HL-60/S4 treated with phorbol 12-myristate 13-acetate at 8.2 ng/mL for 4 days and 3 days (cell line): ENCODE data around the gene CDKL2.
"Not testable (repeated sequence)": the region's sequence is repeated elsewhere in the genome, so short reads cannot be mapped to it uniquely, and the experiment has no call there.

ENCODE experiments used
- in situ Hi-C: fragments of 300-500 bp; cut with MboI; formaldehyde crosslinking; loops from 2 replicates; pipeline ENCODE4 v1.15.0; 2022; ENCODE audit warnings: low sequenced_read_pairs

Gene CDKL2

DNA sequence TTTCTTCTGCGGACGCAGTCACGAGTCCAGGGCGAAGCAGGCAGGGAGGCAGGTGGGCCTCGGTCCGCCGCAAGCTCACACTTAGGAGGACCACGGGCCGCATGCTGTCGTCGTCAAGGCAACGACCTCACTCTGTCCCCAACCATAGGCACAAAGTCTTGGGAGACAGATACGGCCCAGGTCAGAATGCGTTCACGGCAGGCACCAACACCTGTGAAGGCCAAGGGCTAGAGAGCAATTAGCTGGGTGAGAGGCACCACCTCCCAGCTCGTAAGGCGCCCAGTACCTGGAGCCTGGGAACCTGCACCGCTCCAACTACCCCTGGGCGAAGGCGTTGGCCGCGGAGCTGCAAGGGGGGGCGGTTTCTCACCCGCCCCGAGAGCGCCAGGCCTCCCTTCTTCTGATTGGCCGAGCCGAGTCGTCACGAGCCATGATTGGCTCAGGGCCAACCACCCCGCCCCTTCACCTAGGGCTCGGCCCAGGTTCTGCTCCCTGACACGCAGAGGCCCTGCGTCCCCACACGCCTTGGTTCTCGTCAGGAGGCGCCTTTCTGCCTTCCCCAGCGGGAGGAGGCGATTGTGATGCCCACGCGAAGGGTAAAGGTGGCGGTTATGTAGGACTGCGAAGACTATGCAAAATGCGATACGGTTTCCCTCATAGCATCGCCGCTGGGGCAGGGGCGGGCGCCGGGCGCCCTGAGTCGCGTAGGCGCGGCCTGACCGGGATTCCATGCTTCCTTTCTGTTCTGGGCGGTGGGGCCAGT lies at the start of gene CDKL2:
Gene CDKL2, minus strand, starts transcription at position 355 of the 763 bp plus-strand sequence. CDS start 4,540 bp downstream, outside the sequence.
- in situ Hi-C loops, result no loop called here

GRCh38 chr4:75678965-75679364 lies 48.6 kb upstream of the CDKL2 start:
- in situ Hi-C loops, result no loop called here

DNA sequence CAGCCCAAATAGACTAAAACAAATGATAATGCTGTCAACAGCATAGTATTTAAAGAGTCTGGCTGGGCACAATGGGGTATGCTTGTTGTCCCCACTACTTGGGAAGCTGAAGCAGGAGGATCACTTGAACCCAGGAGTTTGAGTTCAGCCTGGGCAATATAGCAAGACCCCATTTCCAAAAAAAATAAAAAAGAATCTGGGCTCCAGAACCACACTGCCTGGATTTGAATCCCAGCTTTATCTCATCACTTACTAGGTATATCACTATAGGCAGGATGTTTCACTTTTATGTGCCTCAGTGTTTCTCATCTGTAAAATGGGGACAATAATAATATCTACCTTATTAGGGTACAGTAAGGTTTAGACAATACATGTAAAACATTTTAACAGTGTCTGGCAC lies 48.1 kb upstream of the CDKL2 start:
- in situ Hi-C loops, result no loop called here

GRCh38 chr4:75675004-75675531 lies 44.7 kb upstream of the CDKL2 start:
- in situ Hi-C loops, result no loop called here

DNA sequence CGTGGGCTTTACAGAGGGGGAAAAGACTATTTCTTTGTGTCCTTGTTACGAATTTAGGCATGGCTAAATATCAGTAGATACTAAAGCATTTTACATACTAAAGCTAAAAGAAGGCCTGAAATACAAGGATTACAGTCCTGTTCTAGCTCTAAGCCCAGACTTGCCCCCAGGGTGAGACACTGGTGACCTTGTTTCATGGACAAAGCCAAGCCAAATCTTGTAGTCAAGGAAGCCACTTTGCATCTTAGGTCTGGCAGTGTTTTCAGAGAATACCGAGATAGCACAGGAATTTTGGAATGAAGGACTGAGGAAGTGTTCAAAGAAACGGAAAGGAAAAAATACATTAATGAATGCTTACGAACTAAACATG lies 43.6 kb upstream of the CDKL2 start:
- in situ Hi-C loops, result no loop called here

DNA sequence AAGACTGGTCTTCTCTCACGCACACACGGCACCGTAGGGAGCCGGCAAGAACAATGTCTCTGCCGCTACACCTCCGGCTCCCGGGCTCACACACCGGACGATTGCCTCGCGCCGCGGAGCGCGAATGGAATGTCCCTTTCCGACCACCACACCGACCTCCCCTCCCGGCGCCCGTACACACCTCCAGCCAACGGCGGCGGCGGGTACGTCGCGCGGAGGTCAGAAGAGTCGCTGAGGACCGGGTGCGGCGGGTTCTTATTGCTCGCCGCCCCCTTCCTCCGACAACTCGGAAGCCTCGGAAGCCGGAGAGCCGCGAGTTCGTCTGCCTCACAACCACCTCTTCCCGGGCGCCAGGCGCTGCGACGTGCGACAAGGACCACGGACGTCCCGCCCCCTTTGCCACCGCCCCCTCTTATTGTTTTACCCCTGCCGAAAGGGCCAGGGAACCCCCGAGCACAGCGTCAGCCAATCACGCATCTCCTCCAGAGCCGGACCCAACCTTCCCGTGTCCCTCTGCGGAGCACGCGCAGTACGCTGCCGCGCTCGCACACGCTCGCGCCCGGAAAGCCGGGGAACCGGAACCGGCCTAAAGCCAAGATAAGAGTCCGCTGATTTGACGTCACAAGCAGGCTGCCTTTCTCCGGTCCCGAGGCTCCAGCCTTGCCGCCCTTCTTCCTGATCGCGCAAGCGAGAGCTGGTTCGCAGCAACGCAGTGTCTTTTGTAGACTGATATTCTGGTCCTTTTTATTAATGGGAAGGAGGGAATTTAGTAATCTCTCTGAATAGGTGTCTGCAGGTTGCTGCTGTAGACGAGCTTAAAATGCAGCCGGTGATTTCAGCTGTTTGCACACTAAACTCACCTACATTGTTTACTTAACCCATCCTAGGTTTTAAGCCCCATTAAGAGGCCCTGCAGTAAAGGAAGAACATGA lies 43.0 kb upstream of the CDKL2 start, which contains the start of gene G3BP2:
Gene G3BP2, minus strand, starts transcription at position 385 of the 932 bp plus-strand sequence. CDS start 11,386 bp downstream, outside the sequence.
- in situ Hi-C loops, result no loop called here

- in situ Hi-C loops, result no loop called here
Observed at GRCh38 chr4:75672461-75673026, 42.2 kb upstream of the CDKL2 start.

DNA sequence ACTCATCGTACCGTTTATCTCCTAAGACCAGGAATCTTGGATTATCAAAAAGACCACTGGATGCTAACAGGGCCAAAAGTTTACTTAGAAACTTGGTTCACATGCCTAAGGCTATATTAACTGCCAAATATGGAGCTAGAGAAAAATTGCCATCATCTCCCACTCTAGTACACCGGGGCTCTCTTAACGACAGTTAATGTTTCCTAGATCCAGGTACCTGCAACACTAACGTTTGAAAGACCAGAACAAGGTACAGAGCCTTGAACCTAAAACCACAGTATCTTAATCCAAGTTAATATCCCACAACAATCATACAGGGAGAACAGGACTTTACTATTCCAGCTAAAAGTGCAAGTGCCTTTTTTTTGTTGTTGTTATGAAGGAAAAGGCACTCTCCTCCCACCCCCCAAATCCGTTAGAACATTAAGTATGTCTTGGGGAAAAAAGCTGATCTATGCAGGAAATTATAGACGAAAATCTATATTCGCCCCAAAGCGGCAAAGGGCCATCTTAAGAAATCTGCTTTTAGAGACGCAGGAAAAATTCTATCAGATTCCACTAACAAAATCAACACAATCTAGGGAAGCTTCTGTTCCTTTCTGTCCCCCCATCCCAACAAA lies 41.6 kb upstream of the CDKL2 start:
- in situ Hi-C loops, result no loop called here

DNA sequence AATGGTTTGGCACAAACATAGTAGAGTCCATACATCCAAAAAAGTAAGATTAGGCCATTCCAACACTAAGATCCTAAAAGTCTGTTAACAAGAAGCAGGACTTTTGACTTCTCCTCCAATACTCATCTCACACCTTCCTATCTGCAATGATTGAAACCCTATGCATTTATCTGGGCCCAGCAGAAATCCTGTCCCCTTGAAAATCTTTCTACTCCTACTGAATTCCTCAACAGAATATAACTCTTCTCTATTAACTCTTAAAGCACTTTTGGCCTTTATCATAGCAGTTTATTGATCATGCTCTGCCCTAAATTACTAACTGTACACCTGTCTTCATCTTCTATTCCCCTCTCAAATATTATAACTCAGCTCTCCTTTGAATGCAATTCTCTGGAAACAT lies 38.3 kb upstream of the CDKL2 start:
- in situ Hi-C loops, result no loop called here

DNA sequence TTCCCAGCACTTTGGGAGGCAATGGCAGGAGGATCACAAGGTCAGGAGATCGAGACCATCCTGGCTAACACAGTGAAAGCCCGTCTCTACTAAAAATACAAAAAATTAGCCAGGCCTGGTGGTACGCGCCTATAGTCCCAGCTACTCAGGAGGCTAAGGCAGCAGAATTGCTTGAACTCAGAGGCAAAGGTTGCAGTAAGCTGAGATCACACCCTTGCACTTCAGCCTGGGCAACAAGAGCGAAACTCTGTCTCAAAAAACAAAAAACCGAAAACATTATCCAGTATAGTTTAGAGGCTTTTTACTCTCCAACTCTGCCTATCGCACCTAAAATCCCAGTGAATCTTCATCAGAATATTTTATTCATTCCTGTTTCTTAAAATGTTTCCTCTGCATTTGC lies 37.3 kb upstream of the CDKL2 start:
- in situ Hi-C loops, result not testable (repeated sequence)

GRCh38 chr4:75666299-75666698 lies 36.0 kb upstream of the CDKL2 start:
- in situ Hi-C loops, result no loop called here

DNA sequence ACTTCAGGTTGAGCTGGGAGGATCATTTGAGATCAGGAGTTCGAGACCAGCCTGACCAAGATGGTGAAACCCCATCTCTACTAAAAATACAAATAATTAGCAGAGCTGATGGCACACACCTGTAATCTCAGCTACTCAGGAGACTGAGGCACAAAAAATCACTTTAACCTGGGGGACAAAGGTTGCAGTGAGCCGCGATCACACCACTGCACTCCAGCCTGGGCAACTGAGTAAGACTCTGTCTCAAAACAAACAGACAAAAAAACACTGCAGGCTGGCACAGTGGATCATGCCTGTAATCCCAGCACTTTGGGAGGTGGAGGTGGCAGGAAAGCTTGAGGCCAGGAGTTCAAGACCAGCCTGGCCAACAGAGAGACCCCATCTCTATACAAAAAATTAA lies 34.3 kb upstream of the CDKL2 start:
- in situ Hi-C loops, result not testable (repeated sequence)

DNA sequence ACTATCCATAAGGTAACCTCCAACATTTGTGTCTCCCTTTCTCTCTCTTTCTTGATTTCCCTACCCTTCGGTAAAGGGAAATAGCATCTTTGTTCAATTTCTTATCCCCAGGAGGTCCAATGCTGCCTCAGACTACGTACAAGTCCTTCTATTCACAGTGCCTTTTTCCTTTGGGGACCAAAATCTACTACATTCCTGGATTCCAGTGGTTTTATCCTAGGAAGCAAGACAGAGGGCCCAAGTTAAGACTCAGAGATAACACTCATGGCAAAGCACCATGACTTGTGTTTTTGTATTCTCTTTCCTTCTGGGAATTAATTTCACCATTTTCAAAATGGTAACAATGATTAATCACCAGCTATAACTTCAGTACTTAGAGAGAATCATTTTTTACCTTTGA lies 32.3 kb upstream of the CDKL2 start:
- in situ Hi-C loops, result no loop called here

GRCh38 chr4:75660491-75660890 lies 30.2 kb upstream of the CDKL2 start:
- in situ Hi-C loops, result no loop called here

DNA sequence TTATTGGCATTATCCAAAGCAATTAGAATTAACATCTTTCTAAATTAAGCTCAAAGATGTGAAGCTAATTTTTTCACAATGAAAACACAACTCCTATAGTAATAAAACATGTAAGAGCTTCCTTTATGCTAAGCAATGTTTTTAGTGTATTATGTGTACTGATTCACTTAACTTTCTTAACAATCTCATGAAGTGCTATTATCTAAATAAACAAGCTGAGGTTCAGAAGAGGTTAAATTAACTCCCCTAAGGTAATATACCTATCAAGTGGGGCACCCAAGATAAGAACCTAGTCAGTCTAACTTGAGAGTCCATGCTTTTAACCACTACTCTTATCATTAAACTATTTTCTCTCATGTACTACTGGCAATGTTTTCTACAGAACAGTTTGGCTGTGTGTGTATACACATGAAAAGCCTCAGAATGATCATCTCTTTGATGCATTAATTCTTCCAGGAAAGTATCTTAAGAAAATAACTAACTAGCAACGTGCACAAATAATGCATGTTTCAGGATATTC lies 29.2 kb upstream of the CDKL2 start:
- in situ Hi-C loops, result no loop called here

- in situ Hi-C loops, result no loop called here
Observed at GRCh38 chr4:75658876-75659275, 28.5 kb upstream of the CDKL2 start.

DNA sequence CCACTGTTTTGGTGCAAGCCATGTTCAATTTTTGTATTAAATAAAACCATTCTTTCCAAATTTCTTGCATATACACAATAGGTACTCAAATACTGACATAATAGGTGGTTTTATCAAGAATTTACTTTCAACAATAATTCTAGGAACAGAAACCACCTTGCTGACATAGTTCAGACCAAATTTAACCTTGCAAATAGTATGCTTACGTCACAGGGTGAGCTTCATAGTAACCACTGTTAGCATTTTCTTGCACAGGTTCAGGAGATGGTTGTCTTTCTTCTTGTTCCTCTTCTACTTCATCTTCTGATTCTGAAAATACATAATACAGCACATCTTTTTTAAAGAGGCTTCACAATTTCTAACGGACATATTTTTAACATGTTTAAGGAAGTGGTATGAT lies 25.2 kb upstream of the CDKL2 start:
- in situ Hi-C loops, result no loop called here

- in situ Hi-C loops, result no loop called here
Observed at GRCh38 chr4:75654905-75655304, 24.6 kb upstream of the CDKL2 start.

- in situ Hi-C loops, result no loop called here
Observed at GRCh38 chr4:75653845-75654503, 23.6 kb upstream of the CDKL2 start.

- in situ Hi-C loops, result no loop called here
Observed at GRCh38 chr4:75644095-75644494, 13.8 kb upstream of the CDKL2 start.
